GM23248 (cell line): ENCODE measurements around the gene ARHGAP25.

ENCODE experiments used
- EZH2 ChIP-seq: fragments of 200-600 bp; sonication (generic); IDR thresholded peaks from 2 replicates; pipeline ENCODE4 v1.6.1; 2018; ENCODE audit warnings: antibody characterized with exemption, mild to moderate bottlenecking; ENCODE audit not compliant: insufficient read depth, poor library complexity, severe bottlenecking
- EZH2phosphoT487 ChIP-seq: fragments of 200-600 bp; sonication (generic); IDR thresholded peaks from 2 replicates; pipeline ENCODE4 v1.6.1; 2018; ENCODE audit warnings: antibody characterized with exemption, moderate library complexity, mild to moderate bottlenecking, low read depth; ENCODE audit not compliant: insufficient read depth

- no peak for TF ChIP-seq EZH2
- no peak for TF ChIP-seq EZH2phosphoT487
These were observed 13.3 kb downstream of the ARHGAP25 start for GRCh38 chr2:68747900-68748299.
